Gastrocnemius medialis (tissue), 4 donors: ENCODE results near the gene FAS. TPM values are rescaled to one million over a fixed set of nuclear protein-coding genes. Genes with fewer than 3 reads are reported as not detected.

Source experiments
- ATAC-seq, 2 donors: fragments of 150-250 bp; one replicate each; pipeline ENCODE4 v1.9.1; 2016
- DNase-seq, 2 donors: peaks; one replicate each; pipeline ENCODE4 v3.0.0-alpha.2; 2019
- H3K27ac ChIP-seq, 4 donors: fragments of 200-600 bp; sonication (generic); 1 replicate in 1 of 4; 2 replicates in 3 of 4; pipeline ENCODE4 v1.5.1; 2016 to 2018; ENCODE audit warnings: mild to moderate bottlenecking in 2 of 4, moderate library complexity in 1 of 4
- H3K27me3 ChIP-seq, 3 donors: fragments of 200-600 bp; sonication (generic) in 2 of 3; 1 replicate in 1 of 3; 2 replicates in 2 of 3; pipeline versions ENCODE4 v1.5.1 to v1.6.0; 2016 to 2019; ENCODE audit warnings: mild to moderate bottlenecking in 1 of 3, moderate library complexity in 1 of 3
- H3K36me3 ChIP-seq, 2 donors: fragments of 200-600 bp; sonication (generic) in 1 of 2; one replicate each; pipeline ENCODE4 v1.5.1; 2017 to 2018
- H3K4me1 ChIP-seq, 2 donors: fragments of 200-600 bp; sonication (generic) in 1 of 2; one replicate each; pipeline ENCODE4 v1.5.1; 2016 to 2017; ENCODE audit warnings: mild to moderate bottlenecking in 2 of 2
- H3K4me3 ChIP-seq, 4 donors: fragments of 200-600 bp; sonication (generic) in 3 of 4; 1 replicate in 1 of 4; 2 replicates in 3 of 4; pipeline ENCODE4 v1.5.1; 2016 to 2019; ENCODE audit warnings: mild to moderate bottlenecking in 2 of 4
- H3K9me3 ChIP-seq, 3 donors: fragments of 200-600 bp; sonication (generic) in 2 of 3; 1 replicate in 1 of 3; 2 replicates in 2 of 3; pipeline ENCODE4 v1.5.1; 2016 to 2019
- CTCF ChIP-seq, 5 experiments: fragments of 450-650 bp in 3 of 5; fragments of 200-600 bp in 2 of 5; sonication (generic) in 2 of 5; IDR thresholded peaks in 4 of 5; conservative IDR thresholded peaks in 1 of 5; 1 replicate in 4 of 5; 2 replicates in 1 of 5; pipeline ENCODE4 v1.5.1; 2016 to 2019; ENCODE audit warnings: antibody characterized with exemption in 5 of 5, mild to moderate bottlenecking in 3 of 5, moderate library complexity in 3 of 5
- POLR2A ChIP-seq, 2 donors: fragments of 450-650 bp; IDR thresholded peaks; one replicate each; pipeline ENCODE4 v1.6.1; 2017; ENCODE audit warnings: antibody characterized with exemption in 2 of 2, mild to moderate bottlenecking in 2 of 2, moderate library complexity in 2 of 2
- in situ Hi-C, 4 donors: fragments of 200-750 bp; cut with MboI; loops; one replicate each; pipeline versions ENCODE4 v1.15.0 to v1.8.0; 2017; ENCODE audit warnings: low sequenced_read_pairs in 4 of 4
- intact Hi-C: fragments of 100-400 bp; cut with DNase I; formaldehyde crosslinking; loops from one replicate; pipeline ENCODE4 v1.15.1; 2023; ENCODE audit warnings: low total_unique reads
- total RNA-seq, 4 donors: library from RNA; depleted of rRNA; stranded (reverse); fragments of >200 nt; gene quantifications; one replicate each; pipeline versions ENCODE4 v1.1.0 to v1.2.3, GENCODE V29; 2016

FAS gene
- total RNA-seq: 1 to 10 TPM; 2.7 to 5.9 (median 4.9) TPM

DNA sequence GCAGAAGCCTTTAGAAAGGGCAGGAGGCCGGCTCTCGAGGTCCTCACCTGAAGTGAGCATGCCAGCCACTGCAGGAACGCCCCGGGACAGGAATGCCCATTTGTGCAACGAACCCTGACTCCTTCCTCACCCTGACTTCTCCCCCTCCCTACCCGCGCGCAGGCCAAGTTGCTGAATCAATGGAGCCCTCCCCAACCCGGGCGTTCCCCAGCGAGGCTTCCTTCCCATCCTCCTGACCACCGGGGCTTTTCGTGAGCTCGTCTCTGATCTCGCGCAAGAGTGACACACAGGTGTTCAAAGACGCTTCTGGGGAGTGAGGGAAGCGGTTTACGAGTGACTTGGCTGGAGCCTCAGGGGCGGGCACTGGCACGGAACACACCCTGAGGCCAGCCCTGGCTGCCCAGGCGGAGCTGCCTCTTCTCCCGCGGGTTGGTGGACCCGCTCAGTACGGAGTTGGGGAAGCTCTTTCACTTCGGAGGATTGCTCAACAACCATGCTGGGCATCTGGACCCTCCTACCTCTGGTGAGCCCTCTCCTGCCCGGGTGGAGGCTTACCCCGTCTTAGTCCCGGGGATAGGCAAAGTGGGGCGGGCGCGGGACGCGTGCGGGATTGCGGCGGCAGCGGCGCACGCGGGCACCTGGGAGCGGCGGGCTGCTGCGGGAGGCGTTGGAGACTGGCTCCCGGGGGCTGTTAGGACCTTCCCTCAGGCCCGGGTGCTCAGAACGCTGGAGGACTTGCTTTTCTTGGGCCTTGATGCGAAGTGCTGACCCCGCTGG, at the start of gene FAS:
Gene FAS, plus strand, starts transcription at position 415 of the 777 bp plus-strand sequence. Its CDS starts 79 bp downstream, at position 494.
- in situ Hi-C loops: no loop called here
- Histone ChIP-seq H3K4me3 (peak within 1 kb of the TSS; percentile 72 to 88 (median 82)), H3K9me3 (no peaks in the 10 kb centered on the region), H3K27ac (peak within 1 kb of the TSS; percentile 76 to 87 (median 84)), H3K4me1 (peaks cover 7 to 9% of the 10 kb centered on the region in 2 donors), H3K36me3 (no peaks in the 10 kb centered on the region), H3K27me3 (no peaks in the 10 kb centered on the region)
- ATAC-seq (peak; percentile 52 to 66), DNase-seq (peak; percentile 24 to 54)
- intact Hi-C loops: loop anchor here (5.0 kb wide), 1 partner anchor 108 kb away; the partner anchor contains the start of gene STAMBPL1
- TF ChIP-seq POLR2A (IDR thresholded peaks at IDR 0.05) (peak; percentile 1 to 27), CTCF (IDR thresholded peaks at IDR 0.05 in 4 of 5, conservative IDR thresholded peaks at IDR 0.05 in 1 of 5) (no peak)

DNA sequence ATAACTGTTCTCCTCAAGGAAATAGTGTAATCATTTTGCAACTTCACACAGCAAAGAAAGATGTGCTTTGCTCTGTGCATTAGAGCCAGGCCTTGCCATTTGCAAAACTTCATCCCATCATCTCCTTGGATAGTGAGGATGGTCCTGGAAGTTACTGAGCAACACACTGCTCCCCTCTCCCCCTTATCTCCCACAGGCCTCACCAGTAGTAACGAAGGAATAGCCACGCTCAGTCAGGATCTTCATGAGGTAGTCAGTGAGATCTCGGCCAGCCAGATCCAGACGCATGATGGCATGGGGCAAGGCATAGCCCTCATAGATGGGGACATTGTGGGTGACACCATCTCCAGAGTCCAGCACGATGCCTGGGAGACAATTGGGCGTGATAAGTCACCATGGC, 49.6 kb upstream of the FAS start:
- Histone ChIP-seq H3K4me3 (no peak overlapping the region), H3K36me3 (no peaks in the 10 kb centered on the region), H3K27ac (no peak overlapping the region), H3K27me3 (no peaks in the 10 kb centered on the region), H3K9me3 (no peaks in the 10 kb centered on the region), H3K4me1 (no peaks in the 10 kb centered on the region)
- in situ Hi-C loops: no loop called here
- intact Hi-C loops: no loop called here
- DNase-seq: no peak
- no peak for ATAC-seq
- TF ChIP-seq POLR2A (IDR thresholded peaks at IDR 0.05) (no peak), CTCF (IDR thresholded peaks at IDR 0.05 in 4 of 5, conservative IDR thresholded peaks at IDR 0.05 in 1 of 5) (no peak)

DNA sequence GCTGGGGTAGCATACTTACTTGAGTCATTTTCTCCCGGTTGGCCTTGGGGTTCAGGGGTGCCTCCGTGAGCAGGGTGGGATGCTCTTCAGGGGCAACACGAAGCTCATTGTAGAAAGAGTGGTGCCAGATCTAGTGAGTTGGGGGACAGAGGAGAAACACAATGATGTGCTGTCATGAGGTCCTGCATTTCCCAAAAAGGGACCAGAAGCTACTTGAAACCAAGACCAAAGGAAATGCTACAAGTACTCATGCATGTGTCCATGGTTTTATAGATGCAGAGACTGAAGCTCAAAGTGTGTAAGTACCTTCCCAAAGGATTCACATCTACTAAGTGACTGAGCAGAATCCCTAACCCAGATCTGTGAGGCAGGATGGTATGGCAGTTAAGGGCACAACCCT, 46.8 kb upstream of the FAS start:
- Histone ChIP-seq H3K27me3 (no peaks in the 10 kb centered on the region), H3K36me3 (no peaks in the 10 kb centered on the region), H3K9me3 (no peaks in the 10 kb centered on the region), H3K4me1 (no peaks in the 10 kb centered on the region), H3K27ac (peak overlapping the region in 1 of 4 donors; percentile 30), H3K4me3 (no peak overlapping the region)
- ATAC-seq (no peak), DNase-seq (no peak)
- in situ Hi-C loops: no loop called here
- intact Hi-C loops: no loop called here
- TF ChIP-seq POLR2A (IDR thresholded peaks at IDR 0.05) (no peak), CTCF (IDR thresholded peaks at IDR 0.05 in 4 of 5, conservative IDR thresholded peaks at IDR 0.05 in 1 of 5) (no peak)

DNA sequence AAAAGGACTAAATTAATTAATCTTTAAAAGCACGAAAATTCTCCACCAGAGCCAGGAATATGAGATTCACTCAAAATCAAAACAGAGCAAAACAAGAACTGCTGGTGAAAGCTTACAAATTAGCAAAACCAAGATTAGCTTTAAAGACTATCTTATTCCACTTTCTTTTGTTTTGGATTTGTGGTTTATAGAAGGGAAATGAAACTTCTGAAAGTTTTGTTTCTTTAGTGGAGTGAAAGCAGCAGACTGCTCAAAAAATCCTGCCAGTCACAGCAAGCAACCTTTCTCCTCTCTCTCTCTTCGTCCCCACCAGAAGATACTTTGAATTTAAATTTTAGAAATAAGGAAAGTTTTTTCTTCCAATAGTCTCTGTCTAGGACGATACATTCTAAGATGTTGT, 45.8 kb upstream of the FAS start:
- Histone ChIP-seq H3K4me3 (no peak overlapping the region), H3K27ac (peak overlapping the region in 1 of 4 donors; percentile 25), H3K36me3 (no peaks in the 10 kb centered on the region), H3K27me3 (no peaks in the 10 kb centered on the region), H3K4me1 (no peaks in the 10 kb centered on the region), H3K9me3 (no peaks in the 10 kb centered on the region)
- DNase-seq (no peak), ATAC-seq (no peak)
- TF ChIP-seq POLR2A (IDR thresholded peaks at IDR 0.05): no peak
- TF ChIP-seq CTCF (IDR thresholded peaks at IDR 0.05 in 4 of 5, conservative IDR thresholded peaks at IDR 0.05 in 1 of 5): no peak
- in situ Hi-C loops: no loop called here
- intact Hi-C loops: no loop called here
